Mucosa of stomach (tissue), 1 donor: Measurements from ENCODE around the gene TRMT5.

Source experiments
- H3K27me3 ChIP-seq: one replicate; pipeline ENCODE4 v1.7.0; 2013; ENCODE audit warnings: mild to moderate bottlenecking, low read length; ENCODE audit not compliant: control insufficient read depth, insufficient read depth
- H3K36me3 ChIP-seq: one replicate; pipeline ENCODE4 v1.7.0; 2013; ENCODE audit warnings: low read length; ENCODE audit not compliant: control insufficient read depth, insufficient read depth
- H3K4me1 ChIP-seq: one replicate; pipeline ENCODE4 v1.7.0; 2013; ENCODE audit warnings: mild to moderate bottlenecking, low read length; ENCODE audit not compliant: control insufficient read depth, insufficient read depth
- H3K4me3 ChIP-seq: one replicate; pipeline ENCODE4 v1.7.0; 2013; ENCODE audit warnings: low read length
- H3K9ac ChIP-seq: one replicate; pipeline ENCODE4 v1.7.0; 2013; ENCODE audit warnings: mild to moderate bottlenecking, low read length, moderate library complexity
- H3K9me3 ChIP-seq: one replicate; pipeline ENCODE4 v1.7.0; 2013; ENCODE audit warnings: mild to moderate bottlenecking, low read length, moderate library complexity; ENCODE audit not compliant: control insufficient read depth
- donor health status: Pancreatic carcinoma.

Gene TRMT5

GRCh38 chr14:60956632-60957031 is 24.2 kb downstream of the TRMT5 start:
- H3K36me3 ChIP-seq = no peaks in the 10 kb centered on the region
- H3K4me1 ChIP-seq = no peaks in the 10 kb centered on the region
- H3K27me3 ChIP-seq = no peaks in the 10 kb centered on the region
- H3K9ac ChIP-seq = no peak overlapping the region
- H3K9me3 ChIP-seq = no peaks in the 10 kb centered on the region
- no peak overlapping the region for H3K4me3 ChIP-seq

GRCh38 chr14:60956202-60956601 is 24.7 kb downstream of the TRMT5 start:
- Histone ChIP-seq H3K27me3 (no peaks in the 10 kb centered on the region), H3K36me3 (no peaks in the 10 kb centered on the region), H3K4me1 (no peaks in the 10 kb centered on the region), H3K4me3 (no peak overlapping the region), H3K9ac (no peak overlapping the region), H3K9me3 (no peaks in the 10 kb centered on the region)

GRCh38 chr14:60951776-60952435 is 29.0 kb downstream of the TRMT5 start:
- H3K9ac ChIP-seq = no peak overlapping the region
- no peak overlapping the region for H3K4me3 ChIP-seq
- no peaks in the 10 kb centered on the region for H3K27me3 ChIP-seq
- no peaks in the 10 kb centered on the region for H3K36me3 ChIP-seq
- no peaks in the 10 kb centered on the region for H3K9me3 ChIP-seq
- no peaks in the 10 kb centered on the region for H3K4me1 ChIP-seq

DNA sequence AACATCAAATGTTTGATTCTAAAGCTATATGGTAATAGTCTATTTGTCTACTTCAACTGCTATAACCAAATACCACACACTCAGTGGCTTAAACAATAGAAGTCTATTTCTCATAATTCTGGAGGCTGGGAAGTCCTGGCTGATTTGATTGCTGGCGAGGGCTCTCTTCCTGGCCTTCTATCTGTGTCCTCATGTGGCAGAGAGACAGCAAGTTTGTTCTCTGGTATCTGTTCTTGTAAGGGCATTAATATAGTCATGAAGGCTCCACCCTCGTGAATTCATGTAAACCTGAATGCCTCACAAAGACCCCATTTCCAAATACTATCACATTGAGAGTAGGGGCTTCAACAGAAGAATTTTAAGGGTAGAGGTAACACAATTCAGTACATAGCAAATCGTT is 34.1 kb downstream of the TRMT5 start:
- Histone ChIP-seq H3K27me3 (no peaks in the 10 kb centered on the region), H3K4me3 (no peak overlapping the region), H3K36me3 (no peaks in the 10 kb centered on the region)

GRCh38 chr14:60945984-60946383 is 34.9 kb downstream of the TRMT5 start:
- Histone ChIP-seq H3K36me3 (no peaks in the 10 kb centered on the region), H3K27me3 (no peaks in the 10 kb centered on the region), H3K9ac (no peak overlapping the region), H3K9me3 (no peaks in the 10 kb centered on the region), H3K4me1 (no peaks in the 10 kb centered on the region), H3K4me3 (no peak overlapping the region)

More for the DNA sequence above, 34.1 kb downstream of the TRMT5 start:
- no peaks in the 10 kb centered on the region for H3K4me1 ChIP-seq
- no peak overlapping the region for H3K9ac ChIP-seq
- no peaks in the 10 kb centered on the region for H3K9me3 ChIP-seq

DNA sequence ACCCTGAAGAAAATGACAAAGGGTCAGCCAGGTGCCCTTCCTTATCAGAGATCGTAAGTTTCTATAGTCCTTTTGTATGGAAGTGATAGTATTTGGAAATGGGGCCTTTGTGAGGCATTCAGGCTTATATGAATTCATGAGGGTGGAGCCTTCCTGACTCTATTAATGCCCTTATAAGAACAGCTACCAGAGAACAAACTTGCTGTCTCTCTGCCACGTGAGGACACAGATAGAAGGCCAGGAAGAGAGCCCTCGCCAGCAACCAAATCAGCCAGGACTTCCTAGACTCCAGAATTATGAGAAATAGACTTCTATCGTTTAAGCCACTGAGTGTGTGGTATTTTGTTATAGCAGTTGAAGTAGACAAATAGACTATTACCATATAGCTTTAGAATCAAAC is 36.7 kb downstream of the TRMT5 start:
- no peak overlapping the region for H3K4me3 ChIP-seq
- no peak overlapping the region for H3K9ac ChIP-seq
- no peaks in the 10 kb centered on the region for H3K9me3 ChIP-seq
- no peaks in the 10 kb centered on the region for H3K4me1 ChIP-seq
- no peaks in the 10 kb centered on the region for H3K27me3 ChIP-seq
- no peaks in the 10 kb centered on the region for H3K36me3 ChIP-seq

- no peaks in the 10 kb centered on the region for H3K4me1 ChIP-seq
- H3K9ac ChIP-seq = no peak overlapping the region
- H3K9me3 ChIP-seq = no peaks in the 10 kb centered on the region
- no peaks in the 10 kb centered on the region for H3K27me3 ChIP-seq
- no peaks in the 10 kb centered on the region for H3K36me3 ChIP-seq
- no peak overlapping the region for H3K4me3 ChIP-seq
Observed at GRCh38 chr14:60943637-60944032, 37.2 kb downstream of the TRMT5 start.

- no peaks in the 10 kb centered on the region for H3K27me3 ChIP-seq
- no peak overlapping the region for H3K4me3 ChIP-seq
- no peaks in the 10 kb centered on the region for H3K9me3 ChIP-seq
- no peaks in the 10 kb centered on the region for H3K36me3 ChIP-seq
- peaks cover 5% of the 10 kb centered on the region for H3K4me1 ChIP-seq
- no peak overlapping the region for H3K9ac ChIP-seq
Observed at GRCh38 chr14:60935319-60935718, 45.6 kb downstream of the TRMT5 start.

GRCh38 chr14:60933920-60934655 is 46.8 kb downstream of the TRMT5 start:
- Histone ChIP-seq H3K9ac (no peak overlapping the region), H3K4me3 (no peak overlapping the region), H3K9me3 (no peaks in the 10 kb centered on the region), H3K27me3 (no peaks in the 10 kb centered on the region), H3K36me3 (no peaks in the 10 kb centered on the region), H3K4me1 (peaks cover 5% of the 10 kb centered on the region)

GRCh38 chr14:60931218-60931617 is 49.7 kb downstream of the TRMT5 start:
- Histone ChIP-seq H3K36me3 (no peaks in the 10 kb centered on the region), H3K27me3 (no peaks in the 10 kb centered on the region), H3K4me1 (peaks cover 5% of the 10 kb centered on the region), H3K9ac (no peak overlapping the region), H3K4me3 (no peak overlapping the region), H3K9me3 (no peaks in the 10 kb centered on the region)

DNA sequence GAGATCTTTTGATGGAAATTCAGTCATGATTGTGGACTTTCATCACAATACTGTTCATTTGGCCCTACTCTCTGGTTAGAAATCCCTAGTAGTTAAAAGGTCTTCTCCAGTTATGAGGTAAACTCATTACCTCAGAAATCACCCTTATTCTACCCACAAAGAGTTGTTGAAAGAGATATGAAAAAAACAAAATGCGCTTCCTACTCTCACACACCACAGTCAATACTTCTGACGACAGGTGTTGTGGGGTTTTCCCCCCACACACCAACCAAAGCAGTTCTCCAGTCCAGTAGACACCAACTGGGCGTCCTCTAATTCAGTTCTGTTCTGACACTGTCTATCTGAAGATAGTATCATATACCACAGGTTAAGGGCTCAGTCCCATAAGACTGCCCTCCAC is 54.9 kb downstream of the TRMT5 start:
- Histone ChIP-seq H3K9ac (no peak overlapping the region), H3K27me3 (no peaks in the 10 kb centered on the region), H3K9me3 (no peaks in the 10 kb centered on the region), H3K4me1 (no peaks in the 10 kb centered on the region), H3K4me3 (no peak overlapping the region), H3K36me3 (no peaks in the 10 kb centered on the region)

GRCh38 chr14:60925286-60925685 is 55.6 kb downstream of the TRMT5 start:
- H3K27me3 ChIP-seq = no peaks in the 10 kb centered on the region
- no peak overlapping the region for H3K4me3 ChIP-seq
- H3K9me3 ChIP-seq = no peaks in the 10 kb centered on the region
- no peak overlapping the region for H3K9ac ChIP-seq
- no peaks in the 10 kb centered on the region for H3K36me3 ChIP-seq
- no peaks in the 10 kb centered on the region for H3K4me1 ChIP-seq
